ENCODE results near the gene S100A16.
"Not testable (repeated sequence)": the region's sequence is repeated elsewhere in the genome, so short reads cannot be mapped to it uniquely, and the experiment has no call there.

S100A16 gene, protein sequence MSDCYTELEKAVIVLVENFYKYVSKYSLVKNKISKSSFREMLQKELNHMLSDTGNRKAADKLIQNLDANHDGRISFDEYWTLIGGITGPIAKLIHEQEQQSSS

DNA sequence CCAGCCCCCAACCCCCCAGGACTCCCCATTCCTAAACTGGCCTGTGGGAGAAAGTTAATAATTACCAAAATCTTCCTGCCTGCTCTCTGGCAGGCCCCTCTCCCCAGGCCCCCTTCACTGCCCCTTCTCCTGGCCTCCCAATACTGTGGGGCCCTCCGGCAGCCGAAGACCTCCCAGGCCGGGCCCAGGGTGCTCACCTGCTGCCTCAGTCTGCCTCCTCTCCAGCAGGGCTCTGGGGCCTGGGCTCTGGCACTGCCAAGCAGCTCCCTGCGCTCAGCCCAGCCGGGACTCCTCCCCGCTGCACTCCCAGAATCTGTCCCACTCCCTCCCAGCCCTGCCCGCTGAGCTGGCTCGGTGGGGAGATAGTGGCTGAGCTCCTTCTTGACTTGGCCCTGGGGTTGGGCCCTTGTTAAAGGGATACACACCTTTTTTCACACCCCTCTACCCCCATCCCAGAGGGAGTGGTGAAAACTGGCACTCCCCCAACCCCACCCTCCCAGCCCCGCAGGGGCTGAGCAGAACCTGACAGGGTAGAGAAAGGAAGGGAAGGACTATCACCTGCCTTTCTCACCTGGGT lies at the start of gene S100A16:
Gene S100A16, minus strand, starts transcription at position 383 of the 577 bp plus-strand sequence. CDS start 4,986 bp downstream, outside the sequence.
- no peak for DNase-seq (ENCODE audit: low read depth)

DNA sequence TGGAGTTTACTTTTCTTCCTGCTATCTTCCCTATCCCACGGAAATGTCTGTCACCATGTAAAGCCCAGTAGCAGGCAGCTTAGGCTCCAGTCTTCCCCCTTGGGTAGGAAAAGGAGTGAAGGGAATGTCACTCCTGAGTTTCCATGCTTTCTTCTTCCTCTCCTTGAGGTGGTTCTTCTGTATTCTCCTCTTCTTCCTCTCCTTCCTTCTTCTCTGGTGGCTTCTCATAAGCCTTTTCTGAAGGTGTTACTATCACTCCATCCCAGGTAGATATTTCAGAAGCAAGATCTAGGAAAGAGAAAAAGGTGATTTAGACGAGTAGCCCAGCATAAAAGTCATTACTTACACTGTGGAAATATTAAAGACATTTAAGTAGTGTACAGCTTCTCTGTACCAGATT lies 49.3 kb upstream of the S100A16 start:
- no peak for DNase-seq (ENCODE audit: low read depth)

DNA sequence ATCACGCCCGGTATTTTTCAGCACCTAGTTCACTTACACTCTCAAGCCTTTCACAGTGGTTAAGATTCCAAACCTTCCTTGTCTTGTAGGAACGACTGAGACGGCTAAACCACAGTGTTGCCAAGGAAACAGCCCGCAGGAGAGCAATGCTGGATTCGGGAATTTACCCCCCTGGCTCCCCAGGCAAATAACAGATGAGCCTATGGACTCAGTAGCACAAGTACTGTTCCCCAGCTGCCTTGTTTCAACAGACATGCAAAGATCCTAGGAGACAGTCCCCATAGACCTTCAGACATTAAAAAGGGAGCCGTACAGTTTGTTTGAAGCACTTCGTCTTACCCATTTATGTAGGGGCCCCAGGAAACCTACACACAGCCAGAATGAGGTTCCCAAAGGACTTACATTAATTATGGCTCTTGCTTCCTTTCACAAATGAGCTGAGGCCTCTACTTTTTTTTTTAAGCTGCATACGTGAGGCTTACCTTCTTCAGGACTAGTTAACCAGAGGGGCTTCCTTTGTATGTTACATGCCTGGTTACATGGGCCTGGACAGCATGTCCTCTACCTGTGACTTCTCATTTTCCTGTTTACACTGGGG lies 48.3 kb upstream of the S100A16 start:
- DNase-seq (ENCODE audit: low read depth), result no peak

DNA sequence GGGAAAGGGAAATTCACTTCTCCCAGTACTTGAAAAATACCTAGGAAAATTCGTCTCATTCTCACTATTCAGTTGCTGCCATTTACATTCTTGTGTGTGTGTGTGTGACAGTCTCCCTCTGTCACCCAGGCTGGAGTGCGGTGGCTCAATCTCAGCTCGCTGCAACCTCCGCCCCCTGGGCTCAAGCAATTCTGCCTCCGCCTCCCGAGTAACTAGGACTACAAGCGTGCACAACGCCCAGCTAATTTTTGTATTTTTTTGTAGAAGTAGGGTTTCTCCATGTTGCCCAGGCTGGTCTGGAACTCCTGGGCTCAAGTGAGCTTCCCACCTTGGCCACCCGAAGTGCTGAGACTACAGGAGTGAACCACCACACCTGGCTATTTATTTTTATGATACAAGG lies 46.7 kb upstream of the S100A16 start:
- DNase-seq (ENCODE audit: low read depth), result no peak

DNA sequence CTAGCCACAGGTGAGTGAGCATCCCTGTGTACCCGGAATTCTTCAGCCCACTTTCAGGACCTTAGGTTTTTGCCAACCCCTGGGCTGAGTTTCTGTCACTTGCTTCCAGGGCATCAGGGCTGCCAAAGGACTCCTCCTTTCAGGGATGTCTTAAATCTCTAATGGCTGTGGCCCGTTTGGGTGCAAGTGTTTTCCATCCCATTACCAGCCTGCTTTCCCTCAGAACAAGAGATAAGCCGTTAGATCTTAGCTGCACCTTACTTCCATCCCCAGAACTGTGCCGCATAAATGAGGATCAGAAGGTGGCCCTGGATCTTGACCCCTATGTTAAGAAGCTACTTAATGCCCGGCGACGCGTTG lies 46.2 kb upstream of the S100A16 start:
- DNase-seq (ENCODE audit: low read depth), result no peak

DNA sequence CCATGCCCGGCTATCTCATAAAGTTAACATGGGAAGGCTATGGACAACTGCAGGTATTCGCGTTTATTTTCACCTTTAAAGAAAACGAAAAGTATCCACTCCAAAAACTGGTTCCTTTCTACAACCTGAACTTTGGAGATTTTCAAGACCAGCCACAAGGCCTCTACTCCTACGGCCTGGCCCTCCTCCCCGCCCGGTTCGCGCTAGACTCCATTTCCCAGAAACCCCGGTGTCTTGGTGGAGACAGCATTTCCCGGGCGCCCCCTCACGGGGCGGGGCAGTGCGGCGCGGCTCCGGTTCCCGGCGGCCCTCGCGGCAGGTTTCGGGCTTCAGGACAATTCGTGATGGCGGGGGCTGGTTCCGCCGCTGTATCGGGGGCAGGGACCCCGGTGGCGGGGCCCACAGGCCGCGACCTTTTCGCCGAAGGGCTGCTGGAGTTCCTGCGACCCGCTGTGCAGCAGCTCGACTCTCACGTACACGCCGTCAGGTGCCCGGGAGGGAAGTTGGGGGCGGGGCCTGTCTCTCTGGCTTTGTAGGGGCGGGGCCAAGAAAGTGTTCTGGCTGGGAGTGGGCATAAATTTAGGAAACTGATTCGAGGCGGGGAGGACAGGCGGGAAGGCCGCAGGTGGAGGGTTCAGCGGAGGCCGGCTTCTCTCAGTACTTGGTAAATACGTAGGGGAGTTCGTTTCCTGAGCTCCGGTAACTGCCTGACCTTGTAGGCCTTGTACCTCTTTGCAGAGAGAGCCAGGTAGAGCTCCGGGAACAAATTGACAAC lies 45.6 kb upstream of the S100A16 start, which contains the start of gene SNAPIN:
Gene SNAPIN, plus strand, starts transcription at position 304 of the 775 bp plus-strand sequence. Its CDS starts 41 bp downstream, at position 345.
- DNase-seq (ENCODE audit: low read depth), result peak; percentile 91

DNA sequence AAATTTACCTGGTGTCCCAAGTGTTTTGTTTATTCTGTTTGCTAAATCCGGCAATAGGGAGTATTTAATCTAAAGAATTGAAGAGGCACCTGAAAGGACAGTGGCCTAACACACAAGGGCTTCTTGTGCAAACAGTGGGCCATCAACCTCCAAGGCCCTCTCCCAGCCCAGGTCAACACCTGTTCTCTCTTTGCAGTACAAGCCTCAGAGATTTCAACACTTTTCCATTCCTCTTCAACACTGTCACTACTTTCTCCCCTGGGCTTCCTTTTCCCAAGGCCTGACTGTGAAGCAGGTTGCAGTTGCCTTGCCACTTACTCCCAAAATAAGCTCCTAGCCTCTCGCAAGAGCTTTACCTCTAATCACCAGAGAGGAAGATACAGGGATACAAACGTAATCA lies 42.4 kb upstream of the S100A16 start:
- no peak for DNase-seq (ENCODE audit: low read depth)

DNA sequence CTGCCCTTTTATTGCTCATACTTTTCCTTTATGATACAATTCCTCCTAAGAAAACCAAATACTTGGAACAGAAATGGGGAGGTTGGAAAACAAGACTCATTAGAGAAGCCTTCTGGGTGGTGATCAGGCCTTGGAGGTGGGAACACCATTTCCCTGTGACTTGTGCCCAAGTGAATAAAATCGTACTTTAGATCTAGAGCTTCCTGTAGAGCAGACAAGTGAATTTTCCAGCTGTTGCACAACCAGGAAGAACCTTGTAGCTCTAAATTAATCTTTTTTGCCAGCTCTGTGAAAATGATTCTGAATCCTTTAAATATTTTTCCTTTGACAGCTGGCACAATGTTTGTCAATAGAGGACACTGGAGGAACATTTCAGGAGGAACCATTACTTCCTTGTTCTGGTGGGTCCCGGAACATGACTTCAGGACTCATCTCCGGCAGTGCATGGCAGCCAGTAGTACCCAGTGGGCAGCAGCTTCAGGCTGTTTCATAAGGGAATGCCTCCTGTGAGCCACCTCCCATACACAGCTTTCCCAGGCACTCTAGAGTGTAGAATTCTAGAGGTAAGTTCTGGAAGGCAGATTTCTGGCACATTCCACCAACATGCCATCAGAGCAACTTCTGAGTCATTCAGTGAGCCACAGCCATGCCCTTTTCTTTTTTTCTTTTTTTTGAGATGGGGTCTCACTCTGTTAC lies 40.0 kb upstream of the S100A16 start:
- DNase-seq (ENCODE audit: low read depth), result no peak

DNA sequence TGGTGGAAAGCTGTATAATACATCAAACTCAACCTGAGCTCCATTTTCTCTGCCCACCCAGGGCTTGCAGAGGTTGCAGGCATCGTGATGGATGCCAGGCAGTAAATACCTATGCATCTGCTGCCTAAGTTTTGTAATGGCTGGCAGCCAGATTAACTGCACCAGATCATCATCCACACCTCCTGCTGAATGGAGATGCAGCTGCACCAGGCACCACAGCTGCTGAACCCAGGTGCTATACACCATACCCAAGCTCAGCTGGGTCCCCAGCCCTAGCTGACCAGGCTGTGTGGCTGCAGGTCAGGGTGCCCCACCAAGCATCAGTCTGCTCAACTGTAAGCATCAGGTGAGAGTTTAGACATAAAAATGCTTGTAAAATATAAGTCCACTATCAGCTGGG lies 38.8 kb upstream of the S100A16 start:
- no peak for DNase-seq (ENCODE audit: low read depth)

DNA sequence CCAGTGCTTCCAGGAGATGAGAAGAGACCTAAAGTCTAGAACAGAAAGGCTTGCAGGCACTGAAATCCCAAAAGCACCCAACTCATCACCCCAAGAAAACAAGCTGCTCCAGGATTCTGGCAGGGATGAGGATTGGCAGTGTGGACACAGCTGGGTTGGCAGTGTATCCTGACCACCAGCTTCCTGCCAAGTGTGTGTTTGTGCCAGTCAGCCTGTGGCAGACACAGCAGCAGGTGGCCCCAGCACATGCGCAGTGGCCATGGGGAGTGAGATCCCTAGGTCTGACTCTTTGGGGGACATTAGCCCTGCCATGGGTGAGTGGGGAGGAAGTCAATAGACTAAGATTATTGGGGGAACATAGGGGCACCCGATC lies 36.9 kb upstream of the S100A16 start:
- DNase-seq (ENCODE audit: low read depth), result no peak

DNA sequence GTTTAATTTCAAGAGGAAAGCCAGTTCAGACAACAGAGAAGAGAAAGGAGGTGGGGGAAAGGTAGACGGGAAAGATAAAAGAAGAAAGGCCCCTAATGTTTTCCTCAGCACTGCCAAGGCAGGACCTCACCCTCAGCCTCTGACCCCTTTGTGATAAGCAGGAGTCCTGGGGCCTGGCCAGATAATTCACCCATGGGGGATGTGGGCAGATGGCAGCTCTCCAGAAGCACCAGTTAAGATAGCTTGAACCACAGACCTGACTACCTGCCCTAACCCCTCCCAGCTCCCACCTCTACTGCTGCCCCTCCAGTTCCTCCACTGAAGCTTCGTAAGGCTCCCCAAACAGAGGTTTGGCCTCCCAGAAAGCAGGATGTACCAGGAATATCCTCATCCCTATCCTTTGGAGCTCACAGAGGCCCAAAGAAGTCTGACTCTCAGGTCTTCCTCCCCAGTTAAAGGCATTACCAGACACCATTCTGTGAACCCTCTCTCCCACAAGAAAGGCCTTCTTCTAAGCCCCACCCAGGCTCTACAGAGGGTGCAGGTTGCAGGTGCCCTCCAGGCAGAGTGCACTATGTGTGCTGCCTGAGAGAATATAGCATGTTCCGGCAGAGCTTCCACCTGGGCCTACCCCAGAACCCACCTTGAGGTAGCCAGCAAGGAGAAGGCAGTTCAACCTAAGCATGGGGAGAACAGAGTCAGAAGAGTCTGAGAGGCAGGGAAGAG lies 36.4 kb upstream of the S100A16 start:
- DNase-seq (ENCODE audit: low read depth), result no peak

DNA sequence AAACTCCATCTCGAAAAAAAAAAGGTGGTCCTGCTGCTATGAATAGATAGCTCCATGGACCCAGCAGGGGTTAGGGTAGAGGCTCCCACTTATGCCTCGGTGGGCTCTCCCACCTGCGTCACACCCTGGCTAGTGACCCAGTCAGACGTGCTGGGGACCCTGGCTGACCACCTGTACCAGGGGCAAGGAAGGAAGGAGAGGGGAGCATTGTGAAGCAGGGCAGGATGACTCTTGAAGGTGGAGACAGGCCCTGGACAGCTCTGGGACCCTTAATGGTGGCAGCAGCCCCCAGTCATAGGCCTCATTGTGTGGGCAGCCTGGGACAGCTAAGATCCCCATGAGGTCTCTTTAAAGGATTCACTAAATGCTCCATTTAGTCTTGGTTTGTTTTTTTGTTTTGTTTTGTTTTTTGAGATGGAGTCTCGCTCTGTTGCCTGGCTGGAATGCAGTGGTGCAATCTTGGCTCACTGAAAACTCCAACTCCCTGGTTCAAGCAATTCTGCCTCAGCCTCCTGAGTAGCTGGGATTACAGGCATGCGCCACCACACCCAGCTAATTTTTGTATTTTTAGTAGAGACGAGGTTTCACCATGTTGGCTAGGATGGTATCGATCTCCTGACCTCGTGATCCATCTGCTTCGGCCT lies 35.2 kb upstream of the S100A16 start:
- no peak for DNase-seq (ENCODE audit: low read depth)

DNA sequence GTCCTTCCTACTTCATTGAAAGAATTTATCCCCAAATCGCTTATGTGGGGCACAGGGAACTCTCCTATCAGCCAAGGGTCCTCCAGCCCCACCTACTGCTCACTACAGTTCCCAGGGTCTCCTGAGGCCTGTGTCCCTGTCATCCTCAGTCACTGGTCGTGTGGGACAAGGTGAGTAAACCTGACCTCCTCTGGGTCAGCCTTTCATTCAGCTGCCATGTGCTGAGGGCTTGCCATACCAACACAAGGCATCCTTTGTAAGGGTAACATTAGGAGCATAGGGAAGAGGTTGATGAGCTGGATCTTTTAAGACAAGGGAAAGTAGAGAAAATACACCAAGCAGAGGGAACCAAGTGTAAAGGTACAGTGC lies 34.4 kb upstream of the S100A16 start:
- DNase-seq (ENCODE audit: low read depth), result no peak

DNA sequence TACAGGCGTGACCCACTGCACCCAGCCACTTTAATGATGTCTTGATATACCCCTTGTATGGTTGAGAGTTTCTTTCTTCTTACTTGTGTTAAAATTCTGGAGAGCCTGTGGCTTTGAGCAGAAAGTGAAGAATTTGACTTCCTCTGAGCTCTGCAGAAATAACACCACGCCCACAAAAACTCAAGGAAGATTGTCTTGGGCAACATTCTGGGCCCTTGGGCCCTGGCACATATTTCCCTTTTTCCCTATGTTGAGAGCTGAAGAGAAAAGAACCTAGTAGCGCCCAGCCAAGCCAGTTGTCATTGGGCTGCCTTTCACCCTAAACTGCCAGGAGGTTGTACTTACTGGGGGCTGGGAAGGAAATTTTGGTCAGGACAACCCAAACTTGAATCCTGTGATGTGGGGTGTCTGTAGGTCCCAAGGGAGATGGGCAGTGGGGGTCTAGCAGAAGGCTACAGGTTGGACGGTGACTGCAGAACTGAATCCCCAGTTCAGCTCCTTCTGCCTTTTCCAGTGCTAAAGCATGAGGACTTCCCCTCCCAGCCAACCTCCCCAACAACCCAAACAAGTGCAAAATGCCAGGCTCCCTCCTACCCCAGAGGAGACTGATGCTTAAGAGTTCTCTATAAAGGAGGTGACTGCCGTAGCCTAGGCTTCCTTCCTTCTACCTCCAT lies 33.9 kb upstream of the S100A16 start:
- DNase-seq (ENCODE audit: low read depth), result no peak

DNA sequence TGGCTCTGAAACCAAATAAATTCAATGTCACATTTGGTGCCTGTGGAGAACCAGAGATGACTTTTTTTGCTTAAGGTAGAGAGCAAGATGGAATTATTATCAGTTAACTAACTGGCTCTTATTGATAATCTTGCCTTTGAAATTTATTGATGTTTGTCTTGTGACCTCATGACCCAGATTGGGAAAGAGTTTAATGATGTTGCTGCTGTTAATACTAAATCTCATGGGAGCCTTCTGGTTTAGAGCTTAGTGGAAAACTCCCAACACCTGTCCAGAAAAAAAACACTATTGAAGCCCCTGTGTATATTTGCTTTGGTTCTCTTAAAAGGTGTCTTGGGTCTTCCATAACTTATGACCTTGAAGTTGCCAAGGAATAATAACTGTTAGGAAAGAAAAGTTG lies 30.9 kb upstream of the S100A16 start:
- DNase-seq (ENCODE audit: low read depth), result no peak

DNA sequence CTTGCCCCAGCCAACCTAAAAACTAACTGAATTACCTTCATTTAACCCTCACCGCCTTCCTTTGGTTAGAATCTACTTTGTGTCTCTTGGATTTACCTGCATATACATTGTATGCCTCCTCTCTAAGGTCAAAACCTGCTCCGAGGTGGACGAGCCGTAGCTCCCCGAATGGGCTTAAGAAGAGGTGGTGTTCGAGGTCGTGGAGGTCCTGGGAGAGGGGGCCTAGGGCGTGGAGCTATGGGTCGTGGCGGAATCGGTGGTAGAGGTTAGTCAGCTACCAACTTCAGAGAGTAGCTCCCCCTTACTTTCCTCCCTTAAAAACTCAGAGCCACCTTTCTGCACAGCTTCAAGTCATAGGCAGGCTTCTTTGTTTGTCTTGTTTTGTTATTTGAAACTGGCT lies 30.2 kb upstream of the S100A16 start:
- no peak for DNase-seq (ENCODE audit: low read depth)

DNA sequence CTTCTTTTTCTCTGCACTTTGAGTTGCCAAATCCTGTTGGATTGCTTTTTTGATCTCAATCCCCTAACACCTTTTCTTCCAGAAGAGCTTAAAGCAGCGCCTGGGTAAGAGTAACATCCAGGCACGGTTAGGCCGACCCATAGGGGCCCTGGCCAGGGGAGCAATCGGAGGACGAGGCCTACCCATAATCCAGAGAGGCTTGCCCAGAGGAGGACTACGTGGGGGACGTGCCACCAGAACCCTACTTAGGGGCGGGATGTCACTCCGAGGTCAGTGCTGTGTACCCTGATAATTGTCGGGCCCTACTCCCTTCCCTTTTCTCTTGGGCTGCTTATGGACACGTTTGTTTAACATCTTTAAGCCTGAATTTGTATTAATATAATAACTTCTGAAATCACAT lies 29.2 kb upstream of the S100A16 start:
- no peak for DNase-seq (ENCODE audit: low read depth)

DNA sequence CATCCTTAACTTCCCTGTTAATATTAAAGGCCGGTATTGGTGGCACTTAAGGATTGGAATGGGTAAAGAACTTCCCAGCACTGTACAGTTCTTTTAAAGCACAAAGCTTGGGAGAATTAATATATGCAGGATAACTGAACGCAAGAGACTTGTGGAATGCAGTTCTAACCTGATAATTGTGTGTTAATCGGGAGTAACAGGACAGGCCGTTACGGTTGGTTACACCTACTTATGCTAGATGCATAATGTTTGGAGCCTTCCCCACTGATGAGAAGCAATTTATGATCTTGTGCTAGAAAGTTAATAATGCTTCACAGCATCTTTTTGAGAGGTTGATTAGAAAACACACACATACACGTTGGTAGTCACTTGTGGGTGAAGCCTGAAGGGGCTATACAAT lies 27.9 kb upstream of the S100A16 start:
- no peak for DNase-seq (ENCODE audit: low read depth)

DNA sequence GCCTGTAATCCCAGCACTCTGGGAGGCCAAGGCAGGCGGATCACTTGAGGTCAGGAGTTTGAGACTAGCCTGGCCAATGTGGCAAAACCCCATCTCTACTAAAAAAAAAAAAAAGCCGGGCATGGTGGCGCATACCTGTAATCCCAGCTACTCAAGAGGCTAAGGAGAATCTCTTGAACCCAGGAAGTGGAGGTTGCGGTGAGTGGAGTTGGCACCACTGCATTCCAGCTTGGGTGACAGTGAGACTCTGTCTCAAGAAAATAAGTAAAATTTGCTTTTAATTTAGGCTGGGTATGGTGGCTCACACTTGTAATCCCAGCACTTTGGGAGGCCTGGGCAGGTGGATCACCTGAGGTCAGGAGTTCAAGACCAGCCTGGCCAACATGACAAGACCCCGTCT lies 27.3 kb upstream of the S100A16 start:
- DNase-seq (ENCODE audit: low read depth), result not testable (repeated sequence)

DNA sequence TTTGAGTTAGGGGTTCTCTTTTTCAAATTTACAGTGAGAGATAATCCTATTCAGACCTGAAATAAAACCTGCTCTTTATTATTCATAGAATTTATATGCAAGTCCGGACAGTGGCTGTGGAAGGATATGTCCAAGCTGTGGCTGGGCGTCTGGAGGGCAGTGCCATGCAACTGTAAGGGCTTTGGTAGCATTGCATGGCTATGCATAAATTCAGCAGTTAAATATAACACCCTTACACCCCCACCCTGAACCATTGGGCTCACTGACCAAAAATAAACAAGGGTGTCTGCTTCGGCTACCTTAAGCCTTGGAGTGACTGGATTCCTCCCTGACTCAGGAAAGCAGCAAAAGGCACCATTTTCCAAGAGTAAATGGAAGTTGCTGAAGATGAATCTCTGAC lies 26.3 kb upstream of the S100A16 start:
- no peak for DNase-seq (ENCODE audit: low read depth)

DNA sequence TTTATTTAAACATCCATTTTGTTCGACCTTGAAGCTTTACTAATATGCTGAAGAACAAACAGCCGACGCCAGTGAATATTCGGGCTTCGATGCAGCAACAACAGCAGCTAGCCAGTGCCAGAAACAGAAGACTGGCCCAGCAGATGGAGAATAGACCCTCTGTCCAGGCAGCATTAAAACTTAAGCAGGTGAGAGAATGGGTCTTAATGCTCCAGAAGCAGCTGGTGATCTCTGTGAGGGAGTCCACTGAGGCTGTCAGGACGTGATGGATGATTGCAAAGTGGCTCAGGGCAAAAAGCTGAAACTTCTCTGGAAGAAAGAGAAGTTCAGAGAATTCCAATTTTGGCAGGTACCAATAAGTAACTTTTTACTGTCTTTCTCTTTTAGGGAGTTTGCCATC lies 25.3 kb upstream of the S100A16 start:
- DNase-seq (ENCODE audit: low read depth), result no peak
